ENCODE measurements around the gene GEMIN5. TPM values are rescaled to one million over a fixed set of nuclear protein-coding genes. Genes with fewer than 3 reads are reported as not detected.
"Not testable (repeated sequence)": the region's sequence is repeated elsewhere in the genome, so short reads cannot be mapped to it uniquely, and the experiment has no call there.

The GEMIN5 gene
- polyA plus RNA-seq, 2 donors, result 2.3 to 4.1 TPM

DNA sequence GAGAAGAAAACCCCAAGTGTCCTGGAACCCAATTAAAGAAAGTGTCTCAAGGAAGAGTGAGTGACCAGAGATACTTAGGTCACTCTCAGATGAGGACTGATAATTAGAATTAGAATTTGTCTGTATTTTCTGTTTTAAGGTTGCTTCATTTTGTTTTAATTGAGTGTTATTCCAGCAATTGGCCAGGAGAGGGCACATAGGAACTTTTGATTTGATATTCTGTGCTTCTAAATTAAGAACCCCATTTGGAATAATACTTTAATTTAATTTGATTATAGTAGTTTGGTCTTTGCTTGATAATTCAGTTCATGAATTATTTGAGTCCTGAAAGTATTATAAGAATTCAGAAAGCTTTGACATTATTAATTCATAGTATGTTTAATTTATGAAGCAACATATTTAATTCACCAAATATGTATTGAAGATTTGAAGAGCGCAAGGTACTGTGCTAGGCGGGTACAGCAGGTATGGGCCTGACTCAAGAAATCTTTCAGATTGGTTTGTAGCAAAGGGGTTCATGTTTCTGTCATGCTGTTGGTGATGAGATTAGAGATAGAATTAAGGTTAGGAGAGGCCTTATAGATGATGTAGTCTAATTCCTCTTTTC, 7.8 kb upstream of the GEMIN5 start:
- Histone ChIP-seq H3K9me3 (ENCODE audit: control insufficient read depth in 2 of 2, insufficient read depth in 1 of 2, low read depth in 1 of 2, low read length in 1 of 2) (no peaks in the 10 kb centered on the region), H3K27ac (ENCODE audit: low read depth in 2 of 2, low read length in 1 of 2) (no peak overlapping the region), H3K4me3 (ENCODE audit: low read depth in 1 of 2, low read length in 2 of 2) (no peak overlapping the region), H3K36me3 (ENCODE audit: control insufficient read depth in 2 of 2, insufficient read depth in 2 of 2, low read length in 1 of 2) (no peaks in the 10 kb centered on the region), H3K27me3 (ENCODE audit: control insufficient read depth in 1 of 2, insufficient read depth in 2 of 2, low read length in 2 of 2) (no peaks in the 10 kb centered on the region), H3K4me1 (ENCODE audit: control insufficient read depth in 2 of 2, insufficient read depth in 2 of 2, low read length in 1 of 2) (no peaks in the 10 kb centered on the region)
- 90 to 94% methylated on average over 2 of the region's 2 CpGs for WGBS, 2 donors

DNA sequence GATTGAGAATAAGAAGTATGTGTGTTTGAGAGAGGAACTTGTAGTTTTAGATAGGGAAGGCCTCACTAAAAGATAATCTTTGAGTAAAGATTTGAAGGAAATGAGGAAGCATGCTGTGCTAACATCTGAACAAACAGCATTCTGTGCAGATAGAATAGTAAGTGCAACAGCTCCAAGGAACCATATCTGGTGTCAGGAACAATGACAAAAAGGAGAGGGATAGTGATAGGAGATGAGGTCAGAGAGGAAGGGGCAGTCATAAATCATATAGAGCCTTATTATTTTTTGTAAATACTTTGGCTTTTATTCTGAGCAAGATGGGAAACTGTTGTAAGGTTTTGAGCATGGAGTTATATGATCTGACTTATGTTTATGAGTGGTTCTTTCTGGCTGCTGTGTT, 6.7 kb upstream of the GEMIN5 start:
- Histone ChIP-seq H3K4me1 (ENCODE audit: control insufficient read depth in 2 of 2, insufficient read depth in 2 of 2, low read length in 1 of 2) (no peaks in the 10 kb centered on the region), H3K27me3 (ENCODE audit: control insufficient read depth in 1 of 2, insufficient read depth in 2 of 2, low read length in 2 of 2) (no peaks in the 10 kb centered on the region), H3K36me3 (ENCODE audit: control insufficient read depth in 2 of 2, insufficient read depth in 2 of 2, low read length in 1 of 2) (no peaks in the 10 kb centered on the region), H3K4me3 (ENCODE audit: low read depth in 1 of 2, low read length in 2 of 2) (no peak overlapping the region), H3K27ac (ENCODE audit: low read depth in 2 of 2, low read length in 1 of 2) (no peak overlapping the region), H3K9me3 (ENCODE audit: control insufficient read depth in 2 of 2, insufficient read depth in 1 of 2, low read depth in 1 of 2, low read length in 1 of 2) (no peaks in the 10 kb centered on the region)

DNA sequence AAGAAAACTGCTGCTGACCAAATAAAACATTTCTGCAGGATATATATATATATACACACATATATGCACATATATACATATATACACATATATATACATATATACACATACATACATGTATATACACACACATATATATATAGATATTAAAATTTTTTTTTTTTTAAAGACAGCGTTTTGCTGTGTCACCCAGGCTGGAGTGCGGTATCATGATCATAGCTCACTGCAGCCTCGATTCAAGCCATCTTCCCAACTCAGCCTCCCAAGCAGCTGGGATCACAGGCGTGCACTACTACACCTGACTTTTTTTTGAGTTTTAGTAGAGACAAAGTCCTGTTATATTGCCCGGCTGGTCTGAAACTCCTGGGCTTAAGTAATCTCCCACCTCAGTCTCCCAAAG, 5.5 kb upstream of the GEMIN5 start:
- no peak overlapping the region for H3K27ac ChIP-seq (ENCODE audit: low read depth in 2 of 2, low read length in 1 of 2)
- WGBS, 2 donors, result 87% methylated on average over 5 of the region's 5 CpGs
- H3K9me3 ChIP-seq (ENCODE audit: control insufficient read depth in 2 of 2, insufficient read depth in 1 of 2, low read depth in 1 of 2, low read length in 1 of 2), result no peaks in the 10 kb centered on the region
- H3K36me3 ChIP-seq (ENCODE audit: control insufficient read depth in 2 of 2, insufficient read depth in 2 of 2, low read length in 1 of 2), result no peaks in the 10 kb centered on the region
- H3K4me1 ChIP-seq (ENCODE audit: control insufficient read depth in 2 of 2, insufficient read depth in 2 of 2, low read length in 1 of 2), result no peaks in the 10 kb centered on the region
- no peak overlapping the region for H3K4me3 ChIP-seq (ENCODE audit: low read depth in 1 of 2, low read length in 2 of 2)
- no peaks in the 10 kb centered on the region for H3K27me3 ChIP-seq (ENCODE audit: control insufficient read depth in 1 of 2, insufficient read depth in 2 of 2, low read length in 2 of 2)

DNA sequence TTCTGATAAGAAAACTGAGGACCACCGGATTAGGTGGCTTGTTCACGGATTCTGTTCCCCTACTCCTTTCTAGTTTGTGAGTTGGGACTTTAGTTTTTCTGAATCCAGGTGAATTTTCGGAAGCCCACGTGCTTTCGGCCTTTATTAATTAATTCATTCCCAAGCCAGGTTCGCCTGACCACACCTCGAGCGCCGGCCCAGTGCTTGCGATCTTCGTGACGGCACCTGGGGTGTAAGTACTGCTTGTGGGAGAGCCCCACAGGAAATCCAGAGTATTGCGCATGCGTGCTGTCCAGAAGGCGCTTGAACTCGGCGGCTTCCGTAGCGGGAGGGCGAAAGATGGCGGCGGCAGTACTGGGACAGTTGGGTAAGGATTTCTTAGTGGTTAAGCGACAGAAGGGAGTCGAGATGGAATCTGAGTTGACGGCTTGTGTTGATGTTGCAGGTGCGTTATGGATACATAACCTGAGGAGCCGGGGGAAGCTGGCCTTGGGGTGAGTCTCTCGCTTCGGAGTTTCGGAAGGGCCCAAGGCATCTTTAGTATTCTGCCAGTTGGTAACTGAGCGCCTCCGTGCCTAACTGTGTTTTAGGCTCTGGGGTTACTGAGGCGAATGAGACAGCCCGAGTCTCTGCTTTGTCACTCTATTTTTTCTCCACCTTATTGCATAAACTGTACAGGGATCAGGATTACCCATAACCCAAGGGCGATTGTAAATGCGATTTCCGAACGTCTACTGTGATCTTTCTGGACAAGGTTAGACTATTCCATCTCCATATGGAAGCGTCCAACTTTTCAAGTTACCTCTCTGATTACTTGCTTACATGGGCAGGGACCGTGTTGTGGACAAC, 3.0 kb upstream of the GEMIN5 start, which contains the start of gene MRPL22:
Gene MRPL22 (plus strand): TSS at position 302 of the 849 bp plus-strand sequence. CDS start 38 bp downstream, at position 340.
- 1% methylated on average over 40 of the region's 40 CpGs for WGBS, 2 donors
- H3K27ac ChIP-seq (ENCODE audit: low read depth in 2 of 2, low read length in 1 of 2), result peak within 1 kb of the TSS; percentile 71 to 88
- no peaks in the 10 kb centered on the region for H3K36me3 ChIP-seq (ENCODE audit: control insufficient read depth in 2 of 2, insufficient read depth in 2 of 2, low read length in 1 of 2)
- no peaks in the 10 kb centered on the region for H3K9me3 ChIP-seq (ENCODE audit: control insufficient read depth in 2 of 2, insufficient read depth in 1 of 2, low read depth in 1 of 2, low read length in 1 of 2)
- H3K27me3 ChIP-seq (ENCODE audit: control insufficient read depth in 1 of 2, insufficient read depth in 2 of 2, low read length in 2 of 2), result no peaks in the 10 kb centered on the region
- H3K4me1 ChIP-seq (ENCODE audit: control insufficient read depth in 2 of 2, insufficient read depth in 2 of 2, low read length in 1 of 2), result peaks cover 0 to 5% of the 10 kb centered on the region in 2 donors
- peak within 1 kb of the TSS; percentile 70 to 92 for H3K4me3 ChIP-seq (ENCODE audit: low read depth in 1 of 2, low read length in 2 of 2)

DNA sequence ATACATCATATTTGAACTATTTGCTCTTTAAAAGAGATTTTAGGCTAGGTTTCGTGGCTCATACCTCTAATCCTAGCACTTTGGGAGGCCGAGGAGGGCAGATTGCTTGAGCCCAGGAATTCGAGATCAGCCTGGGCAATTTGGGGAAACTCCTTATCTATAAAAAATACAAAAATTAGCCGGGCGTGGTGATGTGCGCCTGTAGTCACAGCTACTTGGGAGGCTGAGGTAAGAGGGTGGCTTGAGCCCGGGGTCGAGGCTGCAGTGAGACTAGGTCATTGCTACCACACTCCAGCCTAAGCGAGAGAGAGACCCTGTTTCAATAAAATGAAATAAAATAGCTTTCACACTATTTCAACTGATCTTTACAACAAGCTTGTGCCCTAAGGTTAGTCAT, 2.4 kb upstream of the GEMIN5 start:
- 83 to 90% methylated on average over 9 of the region's 9 CpGs for WGBS, 2 donors
- H3K4me3 ChIP-seq (ENCODE audit: low read depth in 1 of 2, low read length in 2 of 2), result peak overlapping the region in 1 of 2 donors; percentile 92
- H3K36me3 ChIP-seq (ENCODE audit: control insufficient read depth in 2 of 2, insufficient read depth in 2 of 2, low read length in 1 of 2), result no peaks in the 10 kb centered on the region
- peak overlapping the region in 1 of 2 donors; percentile 22 for H3K27ac ChIP-seq (ENCODE audit: low read depth in 2 of 2, low read length in 1 of 2)
- H3K27me3 ChIP-seq (ENCODE audit: control insufficient read depth in 1 of 2, insufficient read depth in 2 of 2, low read length in 2 of 2), result no peaks in the 10 kb centered on the region
- no peaks in the 10 kb centered on the region for H3K9me3 ChIP-seq (ENCODE audit: control insufficient read depth in 2 of 2, insufficient read depth in 1 of 2, low read depth in 1 of 2, low read length in 1 of 2)
- H3K4me1 ChIP-seq (ENCODE audit: control insufficient read depth in 2 of 2, insufficient read depth in 2 of 2, low read length in 1 of 2), result peaks cover 0 to 5% of the 10 kb centered on the region in 2 donors

DNA sequence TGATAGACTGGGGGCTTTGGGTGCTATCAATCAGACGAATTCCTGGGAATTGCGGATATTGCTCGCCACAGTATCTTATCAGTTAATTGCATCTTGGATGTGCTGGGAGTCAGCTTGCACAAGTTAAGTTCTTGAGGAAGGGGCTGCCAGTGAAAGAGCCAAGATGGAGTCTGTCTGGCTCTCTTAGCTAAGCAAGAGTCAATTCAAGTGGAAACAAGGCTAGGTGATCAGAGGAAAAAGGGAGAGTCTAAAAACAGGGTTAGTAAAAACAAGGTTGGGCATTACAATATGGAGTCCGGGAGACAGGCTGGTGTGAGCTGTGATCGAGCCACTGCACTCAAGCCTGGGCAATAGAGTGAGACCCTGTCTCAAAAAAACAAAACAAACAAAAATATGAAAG, 1.4 kb upstream of the GEMIN5 start:
- not testable (repeated sequence) for H3K27ac ChIP-seq (ENCODE audit: low read depth in 2 of 2, low read length in 1 of 2); H3K9me3 ChIP-seq (ENCODE audit: control insufficient read depth in 2 of 2, insufficient read depth in 1 of 2, low read depth in 1 of 2, low read length in 1 of 2); H3K36me3 ChIP-seq (ENCODE audit: control insufficient read depth in 2 of 2, insufficient read depth in 2 of 2, low read length in 1 of 2); H3K4me1 ChIP-seq (ENCODE audit: control insufficient read depth in 2 of 2, insufficient read depth in 2 of 2, low read length in 1 of 2); H3K27me3 ChIP-seq (ENCODE audit: control insufficient read depth in 1 of 2, insufficient read depth in 2 of 2, low read length in 2 of 2); H3K4me3 ChIP-seq (ENCODE audit: low read depth in 1 of 2, low read length in 2 of 2)
- 88 to 89% methylated on average over 5 of the region's 5 CpGs for WGBS, 2 donors

DNA sequence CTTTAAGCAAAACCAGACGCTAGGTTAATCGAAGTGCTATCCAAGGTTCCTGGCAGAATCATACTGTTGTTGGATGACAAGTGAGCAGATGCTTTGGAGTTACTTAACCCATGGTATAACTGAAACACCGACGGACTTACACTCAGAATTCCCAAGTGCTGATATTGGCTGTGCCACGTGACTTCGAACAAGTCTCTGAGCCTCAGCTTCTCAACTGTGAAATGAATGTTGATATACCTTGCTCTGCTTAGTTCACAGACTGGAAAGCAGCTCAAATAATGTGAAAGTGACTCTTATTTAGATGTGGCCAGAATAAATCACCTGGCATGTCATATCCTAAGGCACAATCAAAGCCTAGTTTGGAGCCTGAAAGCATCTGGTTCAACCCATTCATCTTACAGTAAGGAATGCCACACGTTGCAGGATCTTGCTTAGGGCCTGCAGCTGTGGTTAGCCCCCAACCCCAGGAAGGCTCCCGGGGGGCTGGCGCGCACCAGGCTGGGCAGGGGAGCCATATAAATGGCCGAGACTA, 759 bp downstream of the GEMIN5 start:
- H3K9me3 ChIP-seq (ENCODE audit: control insufficient read depth in 2 of 2, insufficient read depth in 1 of 2, low read depth in 1 of 2, low read length in 1 of 2), result no peaks in the 10 kb centered on the region
- WGBS, 2 donors, result 15 to 19% methylated on average over 11 of the region's 11 CpGs
- peak overlapping the region; percentile 22 to 69 for H3K27ac ChIP-seq (ENCODE audit: low read depth in 2 of 2, low read length in 1 of 2)
- peaks cover 0 to 5% of the 10 kb centered on the region in 2 donors for H3K4me1 ChIP-seq (ENCODE audit: control insufficient read depth in 2 of 2, insufficient read depth in 2 of 2, low read length in 1 of 2)
- peak overlapping the region; percentile 83 to 93 for H3K4me3 ChIP-seq (ENCODE audit: low read depth in 1 of 2, low read length in 2 of 2)
- no peaks in the 10 kb centered on the region for H3K36me3 ChIP-seq (ENCODE audit: control insufficient read depth in 2 of 2, insufficient read depth in 2 of 2, low read length in 1 of 2)
- no peaks in the 10 kb centered on the region for H3K27me3 ChIP-seq (ENCODE audit: control insufficient read depth in 1 of 2, insufficient read depth in 2 of 2, low read length in 2 of 2)

DNA sequence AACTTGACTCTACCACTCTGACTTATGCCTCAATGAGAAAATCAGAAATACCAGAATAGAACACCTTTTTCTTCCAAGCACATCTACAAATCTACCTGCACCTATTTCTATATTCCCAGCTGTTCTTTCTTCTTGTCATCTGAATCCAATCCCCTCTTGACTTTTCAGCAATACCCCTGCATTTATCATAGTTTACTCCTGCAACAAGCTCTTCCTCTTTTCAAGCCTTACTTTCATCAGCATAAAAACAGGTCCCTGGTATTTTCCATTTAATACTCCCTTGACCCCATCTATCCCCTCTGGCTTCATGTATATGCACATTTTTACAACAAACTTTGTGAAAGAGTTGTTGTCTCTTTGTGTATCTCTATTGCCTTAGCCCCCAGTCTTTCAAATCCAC, 3.1 kb downstream of the GEMIN5 start:
- Histone ChIP-seq H3K4me3 (ENCODE audit: low read depth in 1 of 2, low read length in 2 of 2) (no peak overlapping the region), H3K36me3 (ENCODE audit: control insufficient read depth in 2 of 2, insufficient read depth in 2 of 2, low read length in 1 of 2) (peaks cover 0 to 3% of the 10 kb centered on the region in 2 donors), H3K27ac (ENCODE audit: low read depth in 2 of 2, low read length in 1 of 2) (no peak overlapping the region), H3K27me3 (ENCODE audit: control insufficient read depth in 1 of 2, insufficient read depth in 2 of 2, low read length in 2 of 2) (no peaks in the 10 kb centered on the region), H3K4me1 (ENCODE audit: control insufficient read depth in 2 of 2, insufficient read depth in 2 of 2, low read length in 1 of 2) (peaks cover 0 to 5% of the 10 kb centered on the region in 2 donors), H3K9me3 (ENCODE audit: control insufficient read depth in 2 of 2, insufficient read depth in 1 of 2, low read depth in 1 of 2, low read length in 1 of 2) (no peaks in the 10 kb centered on the region)

DNA sequence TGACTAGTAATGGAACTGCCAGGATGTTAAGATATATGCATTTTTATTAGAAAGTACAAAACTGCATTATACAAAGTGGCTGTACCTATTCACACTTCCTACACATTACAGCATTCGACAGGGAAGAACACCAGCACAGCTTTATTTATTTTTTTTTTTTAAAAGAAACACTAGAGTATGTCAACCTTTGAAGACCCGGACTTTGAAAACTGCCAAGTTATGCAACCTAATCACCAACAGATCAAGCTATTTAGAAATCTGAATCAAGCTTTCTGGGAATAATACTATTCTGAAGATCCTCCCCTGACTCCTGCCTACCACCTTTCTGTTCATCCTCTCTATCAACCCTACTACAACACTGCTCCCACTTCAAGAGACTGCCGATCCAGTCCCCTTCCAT, 4.5 kb downstream of the GEMIN5 start:
- WGBS, 2 donors, result 83 to 87% methylated on average over 3 of the region's 3 CpGs
- Histone ChIP-seq H3K27ac (ENCODE audit: low read depth in 2 of 2, low read length in 1 of 2) (no peak overlapping the region), H3K4me3 (ENCODE audit: low read depth in 1 of 2, low read length in 2 of 2) (no peak overlapping the region), H3K4me1 (ENCODE audit: control insufficient read depth in 2 of 2, insufficient read depth in 2 of 2, low read length in 1 of 2) (peaks cover 0 to 5% of the 10 kb centered on the region in 2 donors), H3K9me3 (ENCODE audit: control insufficient read depth in 2 of 2, insufficient read depth in 1 of 2, low read depth in 1 of 2, low read length in 1 of 2) (no peaks in the 10 kb centered on the region), H3K36me3 (ENCODE audit: control insufficient read depth in 2 of 2, insufficient read depth in 2 of 2, low read length in 1 of 2) (peaks cover 0 to 3% of the 10 kb centered on the region in 2 donors), H3K27me3 (ENCODE audit: control insufficient read depth in 1 of 2, insufficient read depth in 2 of 2, low read length in 2 of 2) (no peaks in the 10 kb centered on the region)
